Stimulated activated effector memory CD8-positive, alpha-beta T cell treated with anti-CD3 and anti-CD28 coated beads, Interleukin-12 subunit alpha, Interleukin-12 subunit beta, amount 100 ng/mL, for 72 hours (primary cell): Measurements from ENCODE around the gene UNC119B.
"Not testable (repeated sequence)": the region's sequence is repeated elsewhere in the genome, so short reads cannot be mapped to it uniquely, and the experiment has no call there.

Experiments
- ATAC-seq: fragments of 150-1000 bp; cut with Tn5 transposase; 2 replicates; pipeline ENCODE4 v1.10.0; 2021
- DNase-seq, 2 donors: peaks; one replicate each; pipeline ENCODE4 v3.0.0; 2021 to 2022; ENCODE audit warnings: low spot score in 2 of 2
- H3K27ac Mint-ChIP-seq: one replicate; pipeline ENCODE4 v1.8.0; 2022; ENCODE audit warnings: mild to moderate bottlenecking, mixed read lengths
- H3K36me3 Mint-ChIP-seq: one replicate; pipeline ENCODE4 v1.8.0; 2022; ENCODE audit warnings: mild to moderate bottlenecking, mixed read lengths
- H3K4me1 Mint-ChIP-seq: one replicate; pipeline ENCODE4 v1.8.0; 2022; ENCODE audit warnings: mixed read lengths
- H3K4me3 Mint-ChIP-seq: one replicate; pipeline ENCODE4 v1.8.0; 2022; ENCODE audit warnings: mild to moderate bottlenecking, mixed read lengths
- H3K9me3 Mint-ChIP-seq: one replicate; pipeline ENCODE4 v1.8.0; 2022; ENCODE audit warnings: mixed read lengths

Gene UNC119B

DNA sequence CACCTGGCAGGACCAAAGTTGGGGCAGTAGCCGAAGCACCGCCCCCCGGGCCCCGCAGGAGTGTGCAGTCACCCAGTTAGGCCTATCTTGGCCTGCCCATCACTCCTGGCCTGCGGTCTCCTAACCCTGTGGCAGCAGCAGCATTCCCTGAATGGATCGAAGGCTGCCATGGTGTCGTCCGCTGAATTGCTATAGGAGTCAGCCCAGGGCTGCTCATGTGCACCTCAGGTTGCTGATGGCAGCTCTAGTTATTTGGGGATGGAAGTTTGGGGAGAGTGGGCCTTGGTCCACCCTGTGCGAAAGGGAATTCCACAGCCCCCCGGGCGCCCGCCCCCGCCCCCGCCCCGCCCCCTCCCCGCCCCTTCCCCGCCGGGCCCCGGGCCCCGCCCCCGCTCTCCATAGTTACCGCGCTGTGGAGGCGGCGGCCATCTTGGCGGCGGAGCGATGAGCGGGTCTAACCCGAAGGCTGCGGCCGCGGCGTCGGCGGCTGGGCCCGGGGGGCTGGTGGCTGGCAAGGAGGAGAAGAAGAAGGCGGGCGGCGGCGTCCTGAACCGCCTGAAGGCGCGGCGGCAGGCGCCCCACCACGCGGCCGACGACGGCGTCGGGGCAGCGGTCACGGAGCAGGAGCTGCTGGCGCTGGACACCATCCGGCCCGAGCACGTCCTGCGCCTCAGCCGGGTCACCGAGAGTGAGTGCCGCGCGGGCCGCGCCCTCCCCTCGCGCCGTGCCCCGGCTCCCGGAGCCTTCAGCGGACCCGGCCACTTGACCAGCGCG is at the start of gene UNC119B:
TSS of gene UNC119B (plus strand) at position 428 of the 774 bp plus-strand sequence. CDS start at position 445, 17 bp downstream.
- Mint-ChIP-seq H3K36me3 (peaks cover 22% of the 10 kb centered on the region), H3K9me3 (no peaks in the 10 kb centered on the region), H3K4me1 (peaks cover 34% of the 10 kb centered on the region), H3K4me3 (peak within 1 kb of the TSS; percentile 80), H3K27ac (peak within 1 kb of the TSS; percentile 92)
- ATAC-seq (peak; percentile 84), DNase-seq (peak; percentile 69 to 86)

GRCh38 chr12:120661432-120661831 is 48.8 kb upstream of the UNC119B start:
- DNase-seq = no peak
- Mint-ChIP-seq H3K36me3 (no peaks in the 10 kb centered on the region), H3K9me3 (no peaks in the 10 kb centered on the region), H3K27ac (no peak overlapping the region), H3K4me3 (no peak overlapping the region), H3K4me1 (no peaks in the 10 kb centered on the region)
- ATAC-seq = no peak

- Mint-ChIP-seq H3K36me3 (no peaks in the 10 kb centered on the region), H3K4me1 (no peaks in the 10 kb centered on the region), H3K4me3 (no peak overlapping the region), H3K9me3 (no peaks in the 10 kb centered on the region), H3K27ac (no peak overlapping the region)
- DNase-seq (no peak), ATAC-seq (no peak)
These were observed 47.4 kb upstream of the UNC119B start for GRCh38 chr12:120662879-120663278.

DNA sequence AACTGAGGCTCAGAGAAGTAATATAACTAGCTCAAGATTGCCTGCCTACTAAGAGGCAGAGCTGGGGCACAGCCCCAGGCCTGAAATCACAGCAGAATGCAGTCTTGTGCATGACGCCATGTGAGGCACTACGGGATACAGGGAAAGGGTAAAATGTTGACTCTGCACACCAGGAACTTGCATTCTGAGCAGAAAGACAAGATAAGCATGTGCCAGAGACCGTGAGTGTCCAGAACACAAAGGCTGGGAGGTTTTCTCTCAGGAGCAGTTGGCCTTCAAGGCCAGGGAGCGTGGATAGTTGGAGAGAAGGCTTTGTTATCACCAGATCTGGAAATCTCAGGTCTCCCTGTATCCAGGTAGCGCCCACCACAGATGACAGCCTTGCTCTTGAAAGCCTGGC is 46.5 kb upstream of the UNC119B start:
- DNase-seq (no peak), ATAC-seq (no peak)
- H3K27ac Mint-ChIP-seq = no peak overlapping the region
- H3K36me3 Mint-ChIP-seq = no peaks in the 10 kb centered on the region
- H3K4me3 Mint-ChIP-seq = no peak overlapping the region
- no peaks in the 10 kb centered on the region for H3K9me3 Mint-ChIP-seq
- H3K4me1 Mint-ChIP-seq = no peaks in the 10 kb centered on the region

- Mint-ChIP-seq H3K27ac (no peak overlapping the region), H3K4me3 (no peak overlapping the region), H3K9me3 (no peaks in the 10 kb centered on the region), H3K4me1 (no peaks in the 10 kb centered on the region), H3K36me3 (no peaks in the 10 kb centered on the region)
- ATAC-seq (no peak), DNase-seq (no peak)
These were observed 43.5 kb upstream of the UNC119B start for GRCh38 chr12:120666571-120667390.

DNA sequence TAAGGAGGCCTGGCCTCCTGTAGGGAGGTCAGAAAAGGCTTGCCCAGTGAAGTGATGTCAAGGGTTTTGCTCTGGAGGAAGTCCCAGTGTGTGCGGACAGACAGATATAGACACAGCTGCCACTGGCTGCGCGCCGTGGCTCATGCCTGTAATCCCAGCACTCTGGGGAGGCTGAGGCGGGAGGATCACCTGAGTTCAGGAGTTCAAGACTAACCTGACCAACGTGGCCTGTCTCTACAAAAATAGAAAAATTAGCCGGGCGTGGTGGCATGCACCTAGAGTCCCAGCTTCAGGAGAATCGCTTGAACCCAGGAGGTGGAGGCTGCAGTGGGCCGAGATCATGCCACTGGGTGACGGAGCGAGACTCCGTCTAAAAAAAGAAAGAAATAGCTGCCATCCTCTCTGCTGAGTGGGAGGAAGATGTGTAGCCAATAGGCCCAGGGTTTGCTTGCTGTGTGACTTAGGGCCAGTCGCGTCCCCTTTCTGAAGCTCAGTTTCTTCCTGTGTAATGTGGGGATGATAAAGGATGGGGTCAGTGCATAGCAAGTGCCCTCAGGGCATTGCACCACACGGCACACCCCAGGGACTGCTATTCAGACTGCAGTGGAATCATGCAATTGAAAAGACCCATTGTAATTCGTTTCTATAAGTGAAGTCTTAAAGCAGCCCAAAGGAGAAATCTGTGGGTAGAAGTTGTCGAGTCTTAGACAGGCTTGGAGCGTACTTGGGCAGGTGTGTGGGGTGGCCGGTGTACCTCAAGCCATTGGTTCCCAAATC is 42.0 kb upstream of the UNC119B start:
- no peaks in the 10 kb centered on the region for H3K36me3 Mint-ChIP-seq
- no peaks in the 10 kb centered on the region for H3K9me3 Mint-ChIP-seq
- no peak overlapping the region for H3K27ac Mint-ChIP-seq
- H3K4me3 Mint-ChIP-seq = no peak overlapping the region
- no peak for ATAC-seq
- no peak for DNase-seq
- H3K4me1 Mint-ChIP-seq = no peaks in the 10 kb centered on the region

- DNase-seq (no peak), ATAC-seq (no peak)
- H3K4me1 Mint-ChIP-seq = no peaks in the 10 kb centered on the region
- H3K4me3 Mint-ChIP-seq = no peak overlapping the region
- no peak overlapping the region for H3K27ac Mint-ChIP-seq
- H3K9me3 Mint-ChIP-seq = no peaks in the 10 kb centered on the region
- no peaks in the 10 kb centered on the region for H3K36me3 Mint-ChIP-seq
These were observed 41.1 kb upstream of the UNC119B start for GRCh38 chr12:120668868-120669840.

DNA sequence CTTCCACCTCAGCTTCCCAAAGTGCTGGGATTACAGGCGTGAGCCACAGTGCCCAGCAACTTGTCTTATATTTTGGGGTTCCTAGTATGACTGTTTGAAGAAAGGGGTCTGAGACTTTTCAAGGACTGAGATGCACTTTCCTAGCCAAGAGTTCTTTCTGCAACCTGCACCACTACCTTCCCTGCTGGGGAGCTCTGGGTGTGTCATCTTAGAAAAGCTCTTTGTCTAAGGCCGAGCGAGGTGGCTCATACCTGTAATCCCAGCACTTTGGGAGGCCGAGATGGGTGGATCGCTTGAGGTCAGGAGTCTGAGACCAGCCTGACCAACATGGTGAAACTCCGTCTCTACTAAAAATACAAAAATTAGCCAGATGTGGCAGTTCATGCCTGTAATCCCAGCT is 40.0 kb upstream of the UNC119B start:
- not testable (repeated sequence) for ATAC-seq, H3K27ac Mint-ChIP-seq, H3K36me3 Mint-ChIP-seq, H3K4me1 Mint-ChIP-seq, DNase-seq, H3K9me3 Mint-ChIP-seq, H3K4me3 Mint-ChIP-seq

- ATAC-seq = no peak
- no peaks in the 10 kb centered on the region for H3K36me3 Mint-ChIP-seq
- no peak overlapping the region for H3K27ac Mint-ChIP-seq
- H3K9me3 Mint-ChIP-seq = no peaks in the 10 kb centered on the region
- H3K4me3 Mint-ChIP-seq = no peak overlapping the region
- DNase-seq = no peak
- H3K4me1 Mint-ChIP-seq = no peaks in the 10 kb centered on the region
These were observed 39.6 kb upstream of the UNC119B start for GRCh38 chr12:120670667-120671066.

DNA sequence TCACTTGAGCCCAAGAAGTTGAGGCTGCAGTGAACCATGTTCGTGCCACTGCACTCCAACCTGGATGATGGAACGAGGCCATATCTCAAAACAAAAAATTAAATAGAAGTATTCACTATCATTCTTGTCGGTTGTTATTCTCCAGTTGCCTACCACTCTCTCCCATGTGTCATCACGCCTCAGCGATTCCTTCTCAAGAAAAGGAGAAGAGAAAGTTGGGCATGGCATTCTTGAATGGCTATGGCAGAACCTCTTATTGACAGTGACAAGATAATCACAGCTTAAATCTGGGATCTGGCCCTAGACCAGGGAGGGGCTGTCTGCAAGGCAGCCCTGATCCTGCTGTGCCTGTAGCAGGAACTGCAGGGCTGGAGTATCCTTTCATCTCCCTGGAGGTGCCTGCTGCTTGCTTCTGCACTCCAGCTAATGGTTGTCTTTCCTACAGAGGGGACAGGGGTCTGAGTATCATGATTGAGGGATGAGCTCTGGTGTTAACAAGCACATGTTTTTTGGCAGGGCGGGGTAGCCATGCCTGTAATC is 36.1 kb upstream of the UNC119B start:
- ATAC-seq = no peak
- no peak overlapping the region for H3K4me3 Mint-ChIP-seq
- H3K36me3 Mint-ChIP-seq = no peaks in the 10 kb centered on the region
- no peak for DNase-seq
- H3K4me1 Mint-ChIP-seq = peaks cover 13% of the 10 kb centered on the region
- H3K27ac Mint-ChIP-seq = no peak overlapping the region
- H3K9me3 Mint-ChIP-seq = no peaks in the 10 kb centered on the region

GRCh38 chr12:120677765-120678473 is 32.3 kb upstream of the UNC119B start:
- no peaks in the 10 kb centered on the region for H3K9me3 Mint-ChIP-seq
- peak; percentile 91 for ATAC-seq

GRCh38 chr12:120678572-120678971 is 31.7 kb upstream of the UNC119B start:
- H3K4me1 Mint-ChIP-seq = peaks cover 13% of the 10 kb centered on the region
- DNase-seq (no peak), ATAC-seq (peak; percentile 60)
- H3K36me3 Mint-ChIP-seq = no peaks in the 10 kb centered on the region
- peak overlapping the region; percentile 40 for H3K4me3 Mint-ChIP-seq
- H3K9me3 Mint-ChIP-seq = no peaks in the 10 kb centered on the region
- H3K27ac Mint-ChIP-seq = peak overlapping the region; percentile 69

More at GRCh38 chr12:120677765-120678473, 32.3 kb upstream of the UNC119B start:
- peak; percentile 5 to 55 for DNase-seq
- no peaks in the 10 kb centered on the region for H3K36me3 Mint-ChIP-seq
- peak overlapping the region; percentile 40 for H3K4me3 Mint-ChIP-seq
- H3K27ac Mint-ChIP-seq = peak overlapping the region; percentile 69
- H3K4me1 Mint-ChIP-seq = peaks cover 13% of the 10 kb centered on the region

- Mint-ChIP-seq H3K36me3 (no peaks in the 10 kb centered on the region), H3K9me3 (no peaks in the 10 kb centered on the region), H3K4me3 (no peak overlapping the region), H3K27ac (no peak overlapping the region), H3K4me1 (peaks cover 25% of the 10 kb centered on the region)
- no peak for DNase-seq
- no peak for ATAC-seq
These were observed 30.0 kb upstream of the UNC119B start for GRCh38 chr12:120680165-120680738.
